Stomach (tissue), 9 donors: ENCODE results near the gene BLOC1S3. TPM values are rescaled to one million over a fixed set of nuclear protein-coding genes. Genes with fewer than 3 reads are reported as not detected.

Experiments
- DNase-seq, 2 donors: peaks; one replicate each; pipeline versions ENCODE4 v3.0.0 to v3.0.0-alpha.2; 2013 to 2019
- H3K27ac ChIP-seq, 5 donors: fragments of 200-600 bp in 4 of 5; sonication (generic) in 4 of 5; one replicate each; pipeline ENCODE4 v1.5.1; 2013 to 2019; ENCODE audit warnings: mild to moderate bottlenecking in 1 of 5, moderate library complexity in 1 of 5
- H3K27me3 ChIP-seq, 3 donors: fragments of 200-600 bp; sonication (generic); one replicate each; pipeline ENCODE4 v1.5.1; 2017 to 2019; ENCODE audit warnings: mixed run types in 1 of 3
- H3K36me3 ChIP-seq, 4 donors: fragments of 200-600 bp; sonication (generic); 1 replicate in 3 of 4; 2 replicates in 1 of 4; pipeline ENCODE4 v1.5.1; 2016 to 2019
- H3K4me1 ChIP-seq, 4 donors: fragments of 200-600 bp; sonication (generic); one replicate each; pipeline ENCODE4 v1.5.1; 2016 to 2019
- H3K4me3 ChIP-seq, 4 donors: fragments of 200-600 bp; sonication (generic) in 3 of 4; one replicate each; pipeline ENCODE4 v1.5.1; 2016 to 2019; ENCODE audit warnings: mild to moderate bottlenecking in 1 of 4
- H3K9me3 ChIP-seq, 4 donors: fragments of 200-600 bp; sonication (generic); one replicate each; pipeline ENCODE4 v1.5.1; 2016 to 2019
- CTCF ChIP-seq, 7 experiments: fragments of 450-650 bp in 4 of 7; fragments of 200-600 bp in 3 of 7; sonication (generic) in 3 of 7; IDR thresholded peaks; one replicate each; pipeline ENCODE4 v1.5.1; 2016 to 2019; ENCODE audit warnings: antibody characterized with exemption in 7 of 7, control low read depth in 2 of 7, mild to moderate bottlenecking in 1 of 7
- EP300 ChIP-seq: sonication (generic); formaldehyde crosslinking; IDR thresholded peaks from one replicate; pipeline ENCODE4 v1.6.1; 2017; ENCODE audit warnings: antibody characterized with exemption
- POLR2A ChIP-seq, 4 donors: fragments of 450-650 bp; IDR thresholded peaks; one replicate each; pipeline ENCODE4 v1.6.1; 2016; ENCODE audit warnings: antibody characterized with exemption in 4 of 4, control low read depth in 2 of 4, mild to moderate bottlenecking in 1 of 4, moderate library complexity in 1 of 4
- POLR2AphosphoS5 ChIP-seq, 3 donors: sonication (generic); formaldehyde crosslinking; IDR thresholded peaks; one replicate each; pipeline ENCODE4 v1.6.1; 2016; ENCODE audit warnings: antibody characterized with exemption in 3 of 3
- WGBS, 5 donors: extraction: QIAGEN DNeasy Blood & Tissue Kit in 3 of 5; methylation state at CpG; one replicate each; pipeline versions ENCODE4 v1.1.5 to v1.1.7; 2013 to 2018; 5-methylcytosine and 5-hydroxymethylcytosine counted together
- intact Hi-C: fragments of 100-400 bp; cut with DNase I; formaldehyde crosslinking; loops from one replicate; pipeline ENCODE4 v1.15.1; 2023; ENCODE audit warnings: low total_unique reads
- polyA plus RNA-seq, 3 donors: library from polyadenylated mRNA; stranded (reverse); fragments of 200-250 nt; gene quantifications; one replicate each; pipeline ENCODE4 v1.2.3, GENCODE V29; 2013
- total RNA-seq, 5 donors: library from RNA; depleted of rRNA; stranded (reverse); fragments of >200 nt; gene quantifications; one replicate each; pipeline versions ENCODE4 v1.1.0 to v1.2.3, GENCODE V29; 2014 to 2016
- donor health status: healthy with polysubstance abuse.
- donor health status: Bipolar disorder and iron deficiency.
- donor health status: healthy.

BLOC1S3 gene
- total and polyA plus RNA-seq, 8 donors = 3.1 to 71.0 (median 5.9) TPM

- intact Hi-C loops = no loop called here
- TF ChIP-seq EP300 (no peak), POLR2AphosphoS5 (IDR thresholded peaks at IDR 0.05) (no peak), CTCF (IDR thresholded peaks at IDR 0.05) (no peak), POLR2A (IDR thresholded peaks at IDR 0.05) (no peak)
- no peak overlapping the region for H3K27ac ChIP-seq
- peak; percentile 47 to 89 for DNase-seq
- H3K4me1 ChIP-seq = peaks cover 26 to 41% (median 31%) of the 10 kb centered on the region in 4 donors
- 1 to 4% (median 2%) methylated on average over 26 to 69 of the region's 69 CpGs for WGBS, 5 donors
- H3K27me3 ChIP-seq = peaks cover 0 to 64% (median 28%) of the 10 kb centered on the region in 3 donors
- peaks cover 0 to 9% (median under 1%) of the 10 kb centered on the region in 4 donors for H3K36me3 ChIP-seq
- H3K4me3 ChIP-seq = peak overlapping the region; percentile 25 to 45 (median 33)
- peaks cover 0 to 4% (median 0%) of the 10 kb centered on the region in 4 donors for H3K9me3 ChIP-seq
Measured at GRCh38 chr19:45153339-45154063, 25.1 kb upstream of the BLOC1S3 start.

GRCh38 chr19:45154064-45154827 is 24.3 kb upstream of the BLOC1S3 start:
- peaks cover 26 to 41% (median 31%) of the 10 kb centered on the region in 4 donors for H3K4me1 ChIP-seq
- peaks cover 0 to 4% (median 0%) of the 10 kb centered on the region in 4 donors for H3K9me3 ChIP-seq
- H3K4me3 ChIP-seq = peak overlapping the region in 3 of 4 donors; percentile 33 to 45 (median 33)
- intact Hi-C loops = no loop called here
- H3K27ac ChIP-seq = no peak overlapping the region
- peaks cover 0 to 2% (median 0%) of the 10 kb centered on the region in 4 donors for H3K36me3 ChIP-seq
- H3K27me3 ChIP-seq = peaks cover 0 to 71% (median 33%) of the 10 kb centered on the region in 3 donors
- 36 to 59% (median 43%) methylated on average over 17 to 19 of the region's 19 CpGs for WGBS, 5 donors
- TF ChIP-seq POLR2AphosphoS5 (IDR thresholded peaks at IDR 0.05) = no peak
- TF ChIP-seq CTCF (IDR thresholded peaks at IDR 0.05) = no peak
- no peak for TF ChIP-seq POLR2A (IDR thresholded peaks at IDR 0.05)
- TF ChIP-seq EP300 = no peak
- DNase-seq = peak in 1 of 2 donors; percentile 69

GRCh38 chr19:45156011-45156630 is 22.5 kb upstream of the BLOC1S3 start:
- H3K36me3 ChIP-seq = no peaks in the 10 kb centered on the region
- 82 to 95% (median 85%) methylated on average over 4 to 11 of the region's 11 CpGs for WGBS, 5 donors
- H3K27ac ChIP-seq = no peak overlapping the region
- TF ChIP-seq EP300 = no peak
- TF ChIP-seq POLR2AphosphoS5 (IDR thresholded peaks at IDR 0.05) = no peak
- no peak for TF ChIP-seq POLR2A (IDR thresholded peaks at IDR 0.05)
- TF ChIP-seq CTCF (IDR thresholded peaks at IDR 0.05) = no peak
- peaks cover 0 to 4% (median 0%) of the 10 kb centered on the region in 4 donors for H3K9me3 ChIP-seq
- peaks cover 0 to 79% (median 45%) of the 10 kb centered on the region in 3 donors for H3K27me3 ChIP-seq
- H3K4me1 ChIP-seq = peaks cover 26 to 43% (median 40%) of the 10 kb centered on the region in 4 donors
- no peak overlapping the region for H3K4me3 ChIP-seq
- no peak for DNase-seq
- intact Hi-C loops = no loop called here

GRCh38 chr19:45156751-45157150 is 21.8 kb upstream of the BLOC1S3 start:
- intact Hi-C loops = no loop called here
- H3K27ac ChIP-seq = no peak overlapping the region
- H3K27me3 ChIP-seq = peaks cover 0 to 79% (median 50%) of the 10 kb centered on the region in 3 donors
- 47 to 57% (median 50%) methylated on average over 9 to 11 of the region's 11 CpGs for WGBS, 5 donors
- H3K4me3 ChIP-seq = no peak overlapping the region
- TF ChIP-seq CTCF (IDR thresholded peaks at IDR 0.05) (no peak), EP300 (no peak), POLR2A (IDR thresholded peaks at IDR 0.05) (no peak), POLR2AphosphoS5 (IDR thresholded peaks at IDR 0.05) (no peak)
- H3K4me1 ChIP-seq = peaks cover 30 to 44% (median 43%) of the 10 kb centered on the region in 4 donors
- peak; percentile 36 to 76 for DNase-seq
- H3K9me3 ChIP-seq = peaks cover 0 to 4% (median 0%) of the 10 kb centered on the region in 4 donors
- H3K36me3 ChIP-seq = no peaks in the 10 kb centered on the region
